ENCODE data around the gene KRT77.
"Not testable (repeated sequence)": the region's sequence is repeated elsewhere in the genome, so short reads cannot be mapped to it uniquely, and the experiment has no call there.

Gene KRT77

DNA sequence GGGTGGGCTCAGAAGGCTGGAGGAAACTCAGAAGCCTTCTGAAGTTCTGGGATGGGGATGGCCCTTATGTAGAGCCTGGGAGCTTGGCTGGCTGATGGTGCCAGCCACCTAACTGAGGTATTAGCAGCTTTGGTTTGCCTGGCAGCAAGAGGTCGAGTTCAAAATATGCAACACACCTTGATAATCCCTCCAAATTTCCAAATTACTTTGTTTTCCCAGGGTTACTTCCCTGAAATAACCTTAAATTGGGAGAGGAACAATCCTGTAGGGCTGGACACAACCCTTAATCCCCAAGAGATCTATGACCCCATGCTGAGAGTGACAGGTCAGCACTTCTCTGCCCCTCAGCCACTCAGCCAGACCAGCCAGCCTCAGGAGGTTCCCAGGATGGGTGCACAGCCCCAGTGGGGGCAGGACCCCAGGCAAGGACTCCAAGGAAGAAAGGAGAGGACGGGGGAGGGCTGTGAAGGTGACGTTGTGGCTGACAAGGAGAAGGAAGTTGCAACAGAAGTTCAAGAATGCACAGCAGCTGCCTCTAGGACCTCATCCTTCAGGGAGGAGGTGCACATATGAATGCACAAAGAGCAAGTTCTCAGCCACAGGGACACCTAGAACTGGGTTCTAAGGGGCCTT, 18.6 kb upstream of the KRT77 start:
- Histone ChIP-seq H3K27me3 (replicated peaks; ENCODE audit: control insufficient read depth, insufficient read depth, low read length) (peaks cover 47% of the 10 kb centered on the region), H3K9me3 (ENCODE audit: control insufficient read depth, low read length) (no peaks in the 10 kb centered on the region), H3K36me3 (ENCODE audit: control insufficient read depth, insufficient read depth, low read length, severe bottlenecking) (no peaks in the 10 kb centered on the region), H3K9ac (ENCODE audit: low read length) (no peak overlapping the region), H3K4me3 (ENCODE audit: low read length) (no peak overlapping the region), H3K4me1 (ENCODE audit: control insufficient read depth, insufficient read depth, low read length) (no peaks in the 10 kb centered on the region)
- no peak for DNase-seq (ENCODE audit: low read depth)

GRCh38 chr12:52720365-52720886, 17.1 kb upstream of the KRT77 start:
- no peak overlapping the region for H3K4me3 ChIP-seq (ENCODE audit: low read length)
- peaks cover 50% of the 10 kb centered on the region for H3K27me3 ChIP-seq (replicated peaks; ENCODE audit: control insufficient read depth, insufficient read depth, low read length)
- H3K36me3 ChIP-seq (ENCODE audit: control insufficient read depth, insufficient read depth, low read length, severe bottlenecking) = no peaks in the 10 kb centered on the region
- DNase-seq (ENCODE audit: low read depth) = no peak
- no peaks in the 10 kb centered on the region for H3K9me3 ChIP-seq (ENCODE audit: control insufficient read depth, low read length)
- no peak overlapping the region for H3K9ac ChIP-seq (ENCODE audit: low read length)
- H3K4me1 ChIP-seq (ENCODE audit: control insufficient read depth, insufficient read depth, low read length) = no peaks in the 10 kb centered on the region

DNA sequence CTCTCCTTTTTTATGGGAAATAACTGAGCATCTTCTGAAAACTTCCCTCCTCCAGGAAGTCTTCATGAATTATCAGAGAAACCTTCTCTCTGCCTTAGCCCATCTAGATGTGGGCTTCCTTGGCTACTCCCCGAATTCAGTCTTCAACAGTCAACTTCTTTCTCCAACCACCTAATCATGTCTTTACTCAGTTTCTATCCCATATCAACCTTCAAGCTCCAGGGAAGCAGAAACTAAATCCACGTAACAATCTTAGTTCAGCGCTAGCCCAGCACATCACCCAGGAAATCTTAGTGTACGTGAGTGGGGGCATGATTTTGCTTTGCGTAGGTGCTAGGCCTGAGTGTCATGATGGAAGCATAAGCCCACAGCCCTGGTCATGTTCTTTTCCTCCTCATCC, 12.7 kb upstream of the KRT77 start:
- Histone ChIP-seq H3K36me3 (ENCODE audit: control insufficient read depth, insufficient read depth, low read length, severe bottlenecking) (no peaks in the 10 kb centered on the region), H3K4me1 (ENCODE audit: control insufficient read depth, insufficient read depth, low read length) (no peaks in the 10 kb centered on the region), H3K9me3 (ENCODE audit: control insufficient read depth, low read length) (peaks cover 10% of the 10 kb centered on the region), H3K27me3 (replicated peaks; ENCODE audit: control insufficient read depth, insufficient read depth, low read length) (peaks cover 67% of the 10 kb centered on the region), H3K4me3 (ENCODE audit: low read length) (no peak overlapping the region), H3K9ac (ENCODE audit: low read length) (no peak overlapping the region)
- DNase-seq (ENCODE audit: low read depth) = no peak

GRCh38 chr12:52715416-52715815, 12.1 kb upstream of the KRT77 start:
- no peak for DNase-seq (ENCODE audit: low read depth)
- no peaks in the 10 kb centered on the region for H3K36me3 ChIP-seq (ENCODE audit: control insufficient read depth, insufficient read depth, low read length, severe bottlenecking)
- H3K4me3 ChIP-seq (ENCODE audit: low read length) = no peak overlapping the region
- H3K27me3 ChIP-seq (replicated peaks; ENCODE audit: control insufficient read depth, insufficient read depth, low read length) = peaks cover 69% of the 10 kb centered on the region
- no peak overlapping the region for H3K9ac ChIP-seq (ENCODE audit: low read length)
- H3K4me1 ChIP-seq (ENCODE audit: control insufficient read depth, insufficient read depth, low read length) = no peaks in the 10 kb centered on the region
- peaks cover 10% of the 10 kb centered on the region for H3K9me3 ChIP-seq (ENCODE audit: control insufficient read depth, low read length)

- Histone ChIP-seq H3K4me3 (ENCODE audit: low read length) (no peak overlapping the region), H3K9me3 (ENCODE audit: control insufficient read depth, low read length) (peaks cover 10% of the 10 kb centered on the region), H3K27me3 (replicated peaks; ENCODE audit: control insufficient read depth, insufficient read depth, low read length) (peaks cover 72% of the 10 kb centered on the region), H3K36me3 (ENCODE audit: control insufficient read depth, insufficient read depth, low read length, severe bottlenecking) (no peaks in the 10 kb centered on the region), H3K9ac (ENCODE audit: low read length) (no peak overlapping the region), H3K4me1 (ENCODE audit: control insufficient read depth, insufficient read depth, low read length) (no peaks in the 10 kb centered on the region)
- no peak for DNase-seq (ENCODE audit: low read depth)
Measured at GRCh38 chr12:52714887-52715281, 11.6 kb upstream of the KRT77 start.

DNA sequence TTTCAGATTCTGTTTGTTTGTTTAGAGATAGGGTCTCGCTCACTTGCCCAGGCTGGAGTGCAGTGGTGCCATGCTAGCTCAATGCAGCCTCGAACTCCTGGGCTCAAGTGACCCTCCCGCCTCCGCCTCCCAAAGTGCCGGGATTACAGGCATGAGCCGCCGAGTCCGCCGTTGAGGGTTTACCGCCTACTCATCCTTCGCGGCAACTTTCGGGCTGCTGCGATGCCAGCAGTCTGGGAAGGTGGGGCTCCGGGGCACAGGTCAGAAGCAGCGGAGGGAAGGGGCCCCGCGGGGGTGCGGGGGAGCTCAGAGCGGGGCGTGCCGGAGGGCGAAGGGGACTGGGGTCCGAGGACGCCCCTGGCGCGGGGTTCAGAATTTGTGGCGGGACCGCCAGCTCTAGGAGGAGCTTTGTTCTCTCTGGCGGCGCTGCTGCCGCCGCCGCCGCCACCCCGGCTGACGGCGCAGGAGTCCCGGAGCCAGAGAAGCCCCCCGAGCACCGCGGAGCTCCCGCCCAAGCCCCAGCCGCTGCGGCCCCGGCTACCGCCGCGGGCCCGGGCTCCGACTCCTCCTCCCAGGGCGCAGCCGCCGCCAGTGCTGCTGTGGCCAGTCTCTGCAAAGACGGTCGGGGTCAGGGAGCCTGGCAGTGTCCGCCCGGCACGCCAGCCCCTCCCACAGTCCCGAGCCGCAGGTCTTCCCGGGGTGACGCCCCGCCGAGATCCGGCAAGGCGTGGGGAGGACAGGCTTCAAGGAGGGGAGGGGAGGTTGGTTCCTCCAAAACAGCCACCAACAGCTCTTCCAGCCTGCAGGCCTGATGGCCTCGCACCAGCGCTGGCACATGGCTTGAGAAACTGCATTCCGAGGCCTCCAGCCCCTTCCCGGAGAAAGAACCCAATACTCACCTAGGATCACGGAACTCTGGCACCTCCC, 10.9 kb upstream of the KRT77 start:
- Histone ChIP-seq H3K4me1 (ENCODE audit: control insufficient read depth, insufficient read depth, low read length) (no peaks in the 10 kb centered on the region), H3K27me3 (replicated peaks; ENCODE audit: control insufficient read depth, insufficient read depth, low read length) (peaks cover 73% of the 10 kb centered on the region), H3K4me3 (ENCODE audit: low read length) (no peak overlapping the region), H3K9ac (ENCODE audit: low read length) (no peak overlapping the region), H3K36me3 (ENCODE audit: control insufficient read depth, insufficient read depth, low read length, severe bottlenecking) (no peaks in the 10 kb centered on the region), H3K9me3 (ENCODE audit: control insufficient read depth, low read length) (peaks cover 10% of the 10 kb centered on the region)
- no peak for DNase-seq (ENCODE audit: low read depth)

GRCh38 chr12:52712122-52712521, 8.8 kb upstream of the KRT77 start:
- H3K9ac ChIP-seq (ENCODE audit: low read length); H3K9me3 ChIP-seq (ENCODE audit: control insufficient read depth, low read length); H3K36me3 ChIP-seq (ENCODE audit: control insufficient read depth, insufficient read depth, low read length, severe bottlenecking); DNase-seq (ENCODE audit: low read depth); H3K4me1 ChIP-seq (ENCODE audit: control insufficient read depth, insufficient read depth, low read length); H3K4me3 ChIP-seq (ENCODE audit: low read length): not testable (repeated sequence)
- peaks cover 81% of the 10 kb centered on the region for H3K27me3 ChIP-seq (replicated peaks; ENCODE audit: control insufficient read depth, insufficient read depth, low read length)

DNA sequence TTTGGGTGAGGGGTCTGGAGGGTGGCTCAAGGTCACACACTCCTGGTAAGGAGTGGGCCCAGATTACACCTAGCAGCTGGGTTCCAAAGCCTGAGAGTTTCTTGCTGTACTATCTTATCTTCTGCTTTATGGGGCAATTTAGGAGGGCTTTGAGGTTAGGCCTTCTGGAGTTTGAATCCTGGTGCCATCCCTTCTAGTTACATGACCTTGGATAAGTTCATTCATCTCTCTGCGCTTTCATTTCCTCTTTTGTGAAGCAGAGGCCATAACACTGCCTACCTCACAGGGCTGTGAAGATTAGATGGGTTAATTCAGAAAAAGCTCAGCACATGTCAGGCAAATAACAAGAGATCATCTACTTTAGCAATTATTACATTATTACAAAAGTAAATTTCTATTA, 7.4 kb upstream of the KRT77 start:
- H3K9ac ChIP-seq (ENCODE audit: low read length) = no peak overlapping the region
- DNase-seq (ENCODE audit: low read depth) = no peak

DNA sequence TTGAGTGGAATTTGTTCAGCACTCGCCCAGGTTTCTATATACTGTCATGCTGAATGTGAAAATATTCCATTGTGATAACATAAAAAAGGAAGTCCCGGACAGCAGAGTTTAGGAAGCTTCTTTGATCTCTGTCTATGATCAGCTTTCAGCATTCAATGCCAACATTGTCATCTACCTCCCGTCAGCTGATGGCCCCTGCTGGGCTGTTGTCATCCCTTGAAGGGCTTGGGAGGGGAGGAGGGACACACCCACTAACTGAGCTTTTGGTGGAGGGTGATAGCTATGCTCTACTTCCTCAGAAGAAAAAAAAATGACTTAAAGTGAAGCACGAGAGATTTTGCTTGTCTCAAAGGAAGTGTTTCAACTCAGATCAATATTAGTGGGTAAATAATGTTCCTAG, 4.7 kb upstream of the KRT77 start:
- Histone ChIP-seq H3K27me3 (replicated peaks; ENCODE audit: control insufficient read depth, insufficient read depth, low read length) (peaks cover 60% of the 10 kb centered on the region), H3K4me1 (ENCODE audit: control insufficient read depth, insufficient read depth, low read length) (no peaks in the 10 kb centered on the region), H3K9ac (ENCODE audit: low read length) (no peak overlapping the region), H3K36me3 (ENCODE audit: control insufficient read depth, insufficient read depth, low read length, severe bottlenecking) (no peaks in the 10 kb centered on the region), H3K4me3 (ENCODE audit: low read length) (no peak overlapping the region), H3K9me3 (ENCODE audit: control insufficient read depth, low read length) (peaks cover 6% of the 10 kb centered on the region)
- no peak for DNase-seq (ENCODE audit: low read depth)

More for the DNA sequence above, 7.4 kb upstream of the KRT77 start:
- H3K9me3 ChIP-seq (ENCODE audit: control insufficient read depth, low read length) = peaks cover 10% of the 10 kb centered on the region
- H3K36me3 ChIP-seq (ENCODE audit: control insufficient read depth, insufficient read depth, low read length, severe bottlenecking) = no peaks in the 10 kb centered on the region
- no peak overlapping the region for H3K4me3 ChIP-seq (ENCODE audit: low read length)
- no peaks in the 10 kb centered on the region for H3K4me1 ChIP-seq (ENCODE audit: control insufficient read depth, insufficient read depth, low read length)
- peaks cover 78% of the 10 kb centered on the region for H3K27me3 ChIP-seq (replicated peaks; ENCODE audit: control insufficient read depth, insufficient read depth, low read length)

DNA sequence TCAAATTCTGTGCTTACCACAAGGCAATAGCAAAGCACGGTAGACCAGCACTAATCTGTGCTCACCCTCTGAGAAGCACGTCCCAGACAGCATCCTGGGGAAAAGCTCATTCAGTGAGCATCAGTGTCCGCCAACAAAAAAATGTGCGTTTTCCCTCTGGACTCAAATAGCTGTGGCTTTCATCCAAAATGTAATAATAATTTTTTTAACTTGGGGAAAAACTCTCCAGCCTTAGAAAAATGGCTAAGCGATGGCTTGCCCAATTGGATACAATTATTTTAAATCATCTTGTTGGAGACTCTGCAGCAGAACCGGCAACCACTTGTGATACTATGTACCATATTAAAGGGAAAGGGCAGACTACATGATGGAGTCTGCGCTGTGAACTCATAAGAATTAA, 1.1 kb upstream of the KRT77 start:
- Histone ChIP-seq H3K36me3 (ENCODE audit: control insufficient read depth, insufficient read depth, low read length, severe bottlenecking) (no peaks in the 10 kb centered on the region), H3K4me3 (ENCODE audit: low read length) (no peak overlapping the region), H3K27me3 (replicated peaks; ENCODE audit: control insufficient read depth, insufficient read depth, low read length) (peaks cover 69% of the 10 kb centered on the region), H3K9ac (ENCODE audit: low read length) (no peak overlapping the region), H3K4me1 (ENCODE audit: control insufficient read depth, insufficient read depth, low read length) (peaks cover 11% of the 10 kb centered on the region), H3K9me3 (ENCODE audit: control insufficient read depth, low read length) (no peaks in the 10 kb centered on the region)
- DNase-seq (ENCODE audit: low read depth) = no peak

DNA sequence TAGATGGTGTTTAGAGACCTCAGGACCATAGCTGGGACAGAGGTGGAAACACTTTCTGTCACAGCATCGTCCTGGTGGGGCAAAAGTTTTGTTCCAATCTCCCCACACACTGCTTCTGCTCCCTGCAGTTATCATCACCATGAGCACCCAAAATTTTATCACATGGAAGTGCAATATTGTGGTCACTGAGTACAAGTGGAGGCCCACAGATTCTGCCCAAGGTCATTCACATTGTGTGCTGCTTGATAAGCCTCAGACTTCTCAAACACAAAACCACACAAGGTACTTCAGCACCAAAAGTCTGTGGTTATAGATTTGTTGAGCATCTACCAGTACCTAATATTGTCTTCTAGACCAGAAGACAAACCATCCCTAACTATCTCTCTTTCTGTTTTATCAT, 554 bp upstream of the KRT77 start:
- H3K27me3 ChIP-seq (replicated peaks; ENCODE audit: control insufficient read depth, insufficient read depth, low read length) = peaks cover 69% of the 10 kb centered on the region
- no peaks in the 10 kb centered on the region for H3K9me3 ChIP-seq (ENCODE audit: control insufficient read depth, low read length)
- no peak overlapping the region for H3K4me3 ChIP-seq (ENCODE audit: low read length)
- no peak overlapping the region for H3K9ac ChIP-seq (ENCODE audit: low read length)
- DNase-seq (ENCODE audit: low read depth) = no peak
- peaks cover 15% of the 10 kb centered on the region for H3K4me1 ChIP-seq (ENCODE audit: control insufficient read depth, insufficient read depth, low read length)
- no peaks in the 10 kb centered on the region for H3K36me3 ChIP-seq (ENCODE audit: control insufficient read depth, insufficient read depth, low read length, severe bottlenecking)

Measured in adipocyte (in vitro differentiated cells).